ENCODE results near the gene ERC2.

Gene ERC2

DNA sequence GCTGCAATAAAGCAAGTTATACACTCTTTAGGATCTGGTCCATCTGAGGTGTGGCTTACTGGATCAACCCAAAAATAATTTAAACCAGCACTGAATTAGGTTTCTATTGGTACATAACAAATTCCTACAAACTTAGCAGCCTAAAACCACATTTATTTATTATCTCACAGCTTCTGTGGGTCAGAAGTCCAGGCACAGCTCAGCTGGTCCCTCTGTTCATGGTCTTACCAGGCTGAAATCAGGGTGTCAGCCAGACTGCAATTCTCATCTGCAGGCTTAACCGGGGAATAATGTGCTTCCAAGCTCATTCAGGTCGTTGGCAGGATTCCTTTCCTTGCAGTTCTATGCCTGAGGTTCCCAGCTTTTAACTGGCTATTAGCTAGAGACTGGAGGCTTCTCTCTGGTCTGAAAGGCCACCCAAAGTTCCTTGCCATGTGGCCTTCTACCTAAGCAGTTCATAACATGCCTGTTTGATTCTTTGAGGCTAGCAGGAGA, 503.7 kb downstream of the ERC2 start:
- DNase-seq: no peak

DNA sequence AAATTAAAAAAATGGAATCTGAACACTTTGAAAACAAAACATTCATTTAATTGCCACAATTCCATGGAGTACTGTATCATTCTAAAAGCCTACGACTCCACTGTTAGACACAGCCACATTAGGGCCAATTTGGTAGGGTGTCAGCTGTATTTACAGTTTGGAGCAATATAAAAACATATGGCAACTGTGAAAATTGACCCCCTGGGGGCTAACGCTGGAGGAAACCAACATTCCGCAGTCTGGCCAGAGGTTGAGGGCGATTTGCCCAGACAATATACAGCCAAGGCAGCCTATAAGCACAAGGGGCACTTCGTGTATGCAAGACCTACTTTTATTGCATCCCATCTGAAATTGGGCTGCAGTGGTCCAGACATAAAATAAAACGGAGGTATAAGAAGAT, 504.7 kb downstream of the ERC2 start:
- DNase-seq: no peak

DNA sequence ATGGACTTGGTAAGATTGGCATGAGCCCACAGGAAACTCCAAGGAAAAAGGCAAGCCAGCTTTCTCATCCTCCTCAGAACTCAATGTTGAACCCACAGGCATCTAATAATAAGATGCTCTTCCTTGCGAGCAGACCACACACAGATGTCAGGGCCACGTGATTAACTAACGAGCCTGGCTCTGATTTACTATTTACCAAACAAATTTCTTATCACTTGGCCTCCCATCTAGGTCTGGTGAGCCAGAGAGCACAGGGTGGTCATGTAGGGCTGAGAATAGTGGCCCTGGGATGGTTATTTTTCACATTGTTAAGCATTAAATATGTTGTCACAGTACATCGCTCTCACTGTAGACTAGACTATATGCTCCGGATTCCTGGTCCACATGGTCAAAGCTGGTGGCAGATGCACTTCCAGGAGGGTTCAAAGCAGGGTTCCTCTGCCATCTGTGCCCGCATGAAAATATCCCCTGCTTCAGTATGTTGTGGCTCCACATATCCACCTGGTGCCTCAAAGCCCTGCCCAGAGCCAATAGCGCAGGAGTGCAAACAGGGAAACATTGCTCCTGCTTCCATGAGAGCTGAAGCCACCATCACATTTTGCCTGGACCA, 508.7 kb downstream of the ERC2 start:
- DNase-seq: no peak

DNA sequence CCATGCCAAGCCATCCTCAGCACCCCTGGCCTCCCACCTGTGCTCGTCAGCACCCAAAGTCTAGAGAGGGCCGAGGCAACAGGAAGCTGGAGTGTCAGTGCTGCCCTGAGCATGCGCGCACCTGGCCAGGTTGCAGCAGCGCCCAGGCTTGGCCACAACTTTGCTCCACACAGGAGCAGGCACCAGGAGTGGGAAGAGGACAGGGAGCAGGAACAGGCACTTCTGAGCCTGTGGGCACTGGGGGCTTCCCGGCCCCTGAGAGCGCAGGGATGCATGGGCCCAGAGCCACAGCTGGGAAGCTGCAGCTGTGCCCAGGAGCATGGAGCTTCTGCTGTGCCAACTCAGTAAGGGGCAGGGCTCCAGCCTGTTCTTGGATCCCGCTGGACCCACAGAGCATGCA, 509.7 kb downstream of the ERC2 start:
- DNase-seq: no peak

DNA sequence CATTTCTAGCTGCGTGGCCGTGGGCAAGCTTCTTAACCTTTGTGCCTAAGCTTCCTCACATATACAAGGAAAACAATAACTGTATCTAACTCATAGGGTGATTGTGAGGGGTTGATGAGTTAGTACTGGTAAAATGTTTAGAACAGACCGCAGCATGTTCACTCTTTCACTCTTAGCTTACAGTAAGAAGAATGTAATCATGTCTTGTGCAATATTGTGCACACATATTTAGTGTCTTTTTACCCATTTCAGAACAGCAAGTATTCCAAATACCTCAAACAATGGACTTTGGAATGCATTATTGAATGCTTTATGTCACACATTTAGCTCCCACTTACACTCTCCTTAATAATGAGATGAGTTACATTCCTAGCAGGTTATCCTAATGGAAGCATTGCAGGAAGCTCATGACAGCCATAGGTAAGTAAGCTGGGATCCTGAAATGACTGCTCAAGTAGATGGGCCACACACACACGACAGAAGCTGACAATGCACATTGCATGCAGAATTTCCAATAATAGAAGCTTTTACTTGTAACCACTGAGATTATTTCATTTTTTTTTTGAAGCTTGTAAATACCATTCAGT, 512.3 kb downstream of the ERC2 start:
- no peak for DNase-seq

DNA sequence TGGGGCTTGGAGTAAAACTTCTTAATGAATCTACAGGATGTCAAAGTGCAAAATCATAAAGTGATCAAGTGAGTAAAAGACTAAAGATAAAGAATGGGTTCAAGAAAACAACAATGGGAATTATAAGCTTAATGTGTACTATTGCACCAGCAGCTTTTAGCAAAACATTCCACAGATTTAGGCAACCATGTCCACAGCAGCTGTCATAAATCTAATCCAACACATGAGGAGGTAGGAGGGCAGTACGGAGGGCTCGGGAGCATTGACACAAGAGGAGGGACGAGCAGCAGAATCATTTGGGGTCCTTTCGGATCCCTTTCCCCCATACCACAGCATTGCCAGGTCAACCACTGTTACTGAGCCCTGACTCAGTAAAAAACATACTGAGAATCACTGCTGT, 516.9 kb downstream of the ERC2 start:
- DNase-seq: no peak

- no peak for DNase-seq
Measured at GRCh38 chr3:55947406-55947805, 520.9 kb downstream of the ERC2 start.

GRCh38 chr3:55946574-55947160, 521.6 kb downstream of the ERC2 start:
- no peak for DNase-seq

GRCh38 chr3:55942868-55943267, 525.4 kb downstream of the ERC2 start:
- no peak for DNase-seq

DNA sequence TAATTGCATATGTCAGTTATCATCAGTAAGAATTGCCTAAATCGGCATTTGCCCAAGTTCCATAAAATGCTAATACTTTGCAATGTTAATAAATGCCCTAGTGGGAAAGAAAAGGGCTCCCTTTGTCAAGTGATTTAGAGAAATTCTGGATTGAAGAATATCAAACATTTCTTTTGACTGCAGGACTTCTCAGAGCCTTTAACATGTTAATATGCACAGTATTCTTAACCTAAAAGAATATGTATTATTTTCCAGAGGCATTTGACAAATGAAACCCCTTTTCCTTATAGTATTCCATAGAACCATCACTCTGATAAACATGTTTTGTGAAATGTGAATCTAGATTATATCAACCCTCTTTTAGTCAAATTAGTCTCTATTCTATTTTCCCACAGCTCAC, 529.0 kb downstream of the ERC2 start:
- no peak for DNase-seq

DNA sequence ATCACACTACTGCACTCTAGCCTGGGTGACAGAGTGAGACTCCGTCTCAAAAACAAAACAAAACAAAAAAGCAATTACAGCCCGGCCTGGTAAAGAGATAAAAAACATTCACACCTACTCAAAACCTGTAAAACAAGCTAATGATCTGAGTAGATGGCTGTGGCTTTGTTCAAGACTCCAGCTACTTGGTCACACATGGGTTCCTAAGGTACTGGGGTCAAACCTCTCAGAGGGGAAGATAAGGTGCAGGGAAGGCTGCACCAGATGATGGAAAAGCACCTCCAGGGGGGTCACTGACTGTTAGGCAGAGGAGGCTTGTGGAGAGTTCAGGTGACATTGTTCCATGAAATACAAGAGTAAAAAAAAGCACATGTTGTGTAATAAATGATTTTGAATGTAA, 531.0 kb downstream of the ERC2 start:
- DNase-seq: no peak

- DNase-seq: no peak
Measured at GRCh38 chr3:55936549-55937052, 531.7 kb downstream of the ERC2 start.

GRCh38 chr3:55935241-55935640, 533.0 kb downstream of the ERC2 start:
- no peak for DNase-seq

GRCh38 chr3:55934771-55935170, 533.5 kb downstream of the ERC2 start:
- no peak for DNase-seq

DNA sequence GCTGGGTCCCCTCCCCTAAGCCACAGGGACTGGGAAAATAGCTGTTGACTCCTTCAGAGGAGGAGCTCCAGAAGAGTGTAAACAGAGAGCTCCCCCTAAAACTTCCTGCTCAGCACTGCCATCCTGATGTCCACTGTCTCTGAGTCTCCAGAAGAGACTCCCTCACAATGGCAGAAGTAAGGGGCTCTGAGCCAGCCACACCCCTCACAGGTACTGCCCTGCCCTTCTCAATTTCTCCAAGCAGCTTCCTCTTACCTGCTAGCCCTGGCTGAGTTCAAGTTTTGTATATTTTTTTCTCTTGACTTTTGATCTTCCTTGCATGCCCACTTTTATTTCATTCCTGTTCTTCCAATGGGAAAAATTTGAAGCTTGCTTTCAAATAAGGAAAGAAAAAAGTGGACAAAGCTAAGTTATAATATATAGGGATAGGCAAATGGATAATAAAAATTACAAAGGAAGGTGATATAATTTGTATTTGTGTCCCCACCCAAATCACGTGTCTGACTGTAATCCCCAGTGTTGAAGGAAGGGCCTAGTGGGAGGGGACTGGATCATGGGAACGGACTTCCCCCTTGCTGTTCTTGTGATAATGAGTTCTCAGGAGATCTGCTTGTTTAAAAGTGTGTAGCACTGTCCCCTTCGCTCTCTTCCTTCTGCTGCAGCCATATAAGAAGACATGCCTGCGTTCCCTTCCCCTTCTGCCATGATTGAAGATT, 539.0 kb downstream of the ERC2 start:
- no peak for DNase-seq

GRCh38 chr3:55923626-55924025, 544.6 kb downstream of the ERC2 start:
- DNase-seq: no peak

DNA sequence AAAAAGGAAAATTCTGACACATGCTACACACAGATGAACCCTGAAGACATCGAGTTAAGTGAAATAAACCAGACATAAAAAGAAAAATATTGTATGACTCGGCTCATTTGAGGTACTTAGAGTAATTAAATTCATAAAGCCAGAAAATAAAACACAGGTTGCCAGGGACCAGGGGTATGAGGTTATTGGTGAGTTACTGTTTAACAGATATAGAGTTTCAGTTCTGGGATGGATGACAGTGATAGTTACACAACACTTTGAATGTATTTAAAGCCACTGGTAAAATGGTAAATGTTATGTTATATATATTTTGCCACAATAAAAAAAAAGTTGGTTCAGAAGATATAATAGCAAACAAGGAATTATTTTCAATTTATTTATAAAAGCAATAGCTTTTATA, 545.1 kb downstream of the ERC2 start:
- no peak for DNase-seq

DNA sequence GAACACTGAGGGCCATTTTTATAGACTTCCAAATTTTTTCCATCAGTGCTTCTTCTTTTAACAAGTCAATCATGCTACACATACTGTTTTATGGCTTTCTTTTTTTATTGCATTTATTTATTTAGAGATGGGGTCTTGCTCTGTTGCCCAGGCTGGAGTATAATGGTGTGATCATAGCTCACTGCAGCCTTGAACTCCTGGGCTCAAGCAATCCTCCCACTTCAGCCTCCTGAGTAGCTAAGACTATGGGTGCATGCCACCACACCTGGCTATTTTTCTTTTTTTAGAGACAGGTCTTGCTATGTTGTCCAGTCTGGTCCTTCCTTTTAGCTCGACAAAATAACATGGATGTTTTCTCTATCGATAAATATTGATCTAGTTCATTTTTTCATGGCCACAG, 555.4 kb downstream of the ERC2 start:
- no peak for DNase-seq

- no peak for DNase-seq
Measured at GRCh38 chr3:55911266-55911665, 557.0 kb downstream of the ERC2 start.

GRCh38 chr3:55910543-55910942, 557.7 kb downstream of the ERC2 start:
- DNase-seq: no peak

DNA sequence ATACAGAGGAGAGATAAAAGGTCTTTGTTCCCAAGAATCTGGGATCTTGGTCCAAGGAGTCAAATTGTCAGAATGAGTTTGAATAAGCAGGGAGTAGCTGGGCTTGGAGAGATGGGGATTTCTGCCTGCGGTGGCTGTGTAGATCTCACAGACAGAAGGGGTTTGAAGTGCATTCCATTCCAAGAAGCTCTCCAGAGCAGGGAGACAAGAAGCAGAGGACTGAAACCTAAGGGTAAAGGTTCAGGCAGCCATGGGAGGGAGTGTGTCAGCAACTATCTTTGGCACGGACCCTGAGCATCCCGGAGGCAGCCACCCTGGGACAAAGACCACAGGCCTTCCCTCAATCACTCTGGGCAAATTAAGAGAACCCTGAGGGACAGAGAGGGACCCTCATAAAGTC, 558.9 kb downstream of the ERC2 start:
- DNase-seq: no peak

DNA sequence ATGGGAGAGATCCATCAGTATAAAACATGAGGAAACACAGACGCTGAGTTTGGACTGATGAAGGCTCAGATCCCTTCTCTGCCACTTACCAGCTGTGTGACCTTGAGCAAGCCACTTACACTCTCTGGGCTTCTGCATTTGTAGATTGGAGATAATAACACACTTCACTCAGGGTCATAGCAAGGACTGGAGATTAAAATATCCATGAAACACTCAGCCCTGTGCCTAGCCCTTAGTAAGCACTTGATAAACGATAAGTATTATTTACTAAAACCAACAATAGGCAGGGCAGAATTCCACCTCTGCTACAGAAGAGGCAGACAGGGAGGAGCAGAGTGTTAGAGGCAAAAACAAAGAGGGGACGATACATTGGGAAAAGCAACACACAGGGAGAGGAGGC, 560.7 kb downstream of the ERC2 start:
- no peak for DNase-seq

GRCh38 chr3:55906896-55907295, 561.4 kb downstream of the ERC2 start:
- no peak for DNase-seq

GRCh38 chr3:55904716-55905115, 563.6 kb downstream of the ERC2 start:
- no peak for DNase-seq
